GM12878 (cell line): ENCODE measurements around the gene FICD. TPM values are rescaled to one million over a fixed set of nuclear protein-coding genes. Genes with fewer than 3 reads are reported as not detected.

Experiments used
- ATAC-seq: fragments of 200-7000 bp; cut with Tn5 transposase; 3 replicates; pipeline ENCODE4 v1.9.1; 2020; ENCODE audit warnings: mild to moderate bottlenecking, moderate library complexity
- BruUV-seq: library from RNA; stranded (reverse); fragments of 400-500 nt; replicated peaks from 2 replicates; lab custom pipeline; 2021; lab: Mats Ljungman, UMichigan
- CTCF ChIA-PET: fragments of 300-600 bp; sonication (Branson Sonifier 250); formaldehyde crosslinking; extraction: SDS; loops from one replicate; lab custom pipeline; 2021; ENCODE audit warnings: inconsistent platforms; lab: Yijun Ruan, JAX
- POLR2A ChIA-PET: fragments of 350-600 bp; formaldehyde crosslinking; extraction: SDS; loops from one replicate; lab custom pipeline; 2021; ENCODE audit warnings: inconsistent platforms; lab: Charles Lee
- RAD21 ChIA-PET: fragments of 300-600 bp; sonication (Branson Sonifier 250); formaldehyde crosslinking; loops from one replicate; lab custom pipeline; 2023; ENCODE audit warnings: antibody characterized with exemption; ENCODE audit not compliant: unreplicated experiment; lab: Charles Lee
- SMC1A ChIA-PET: fragments of 300-600 bp; sonication (Branson Sonifier 250); formaldehyde crosslinking; loops from one replicate; lab custom pipeline; 2023; ENCODE audit not compliant: unreplicated experiment, uncharacterized antibody; lab: Charles Lee
- DNase-seq: peaks from one replicate; pipeline ENCODE4 v3.0.0-alpha.2; 2011; ENCODE audit warnings: low read depth, low spot score
- FAIRE-seq: peaks from 3 replicates; lab custom pipeline; 2011; peaks lifted over from hg19 to GRCh38; lab: Jason Lieb, UNC
- H2AFZ ChIP-seq: 2 replicates; pipeline ENCODE4 v1.6.0; 2011; ENCODE audit warnings: low read depth, low read length, control low read depth; ENCODE audit not compliant: control insufficient read depth
- H3K27ac ChIP-seq: 2 replicates; pipeline ENCODE4 v1.5.1; 2011; ENCODE audit warnings: control low read depth; ENCODE audit not compliant: control insufficient read depth, insufficient read depth
- H3K27me3 ChIP-seq, 2 experiments: replicated peaks in 1 of 2; 2 replicates each; pipeline versions ENCODE4 v1.6.0 to v1.6.1; 2011; ENCODE audit warnings: low read length in 1 of 2; ENCODE audit not compliant: control insufficient read depth in 2 of 2, insufficient read depth in 2 of 2
- H3K36me3 ChIP-seq, 2 experiments: 2 replicates each; pipeline ENCODE4 v1.5.1; 2011; ENCODE audit warnings: low read length in 1 of 2; ENCODE audit not compliant: control insufficient read depth in 2 of 2, insufficient read depth in 2 of 2
- H3K4me1 ChIP-seq: 2 replicates; pipeline ENCODE4 v1.6.1; 2011; ENCODE audit warnings: mild to moderate bottlenecking, low read length, moderate library complexity, mixed read lengths; ENCODE audit not compliant: control insufficient read depth, insufficient read depth
- H3K4me2 ChIP-seq: 2 replicates; pipeline ENCODE4 v1.6.0; 2011; ENCODE audit warnings: control low read depth; ENCODE audit not compliant: control insufficient read depth, insufficient read depth
- H3K4me3 ChIP-seq: fragments of 200-600 bp; sonication (generic); 2 replicates; pipeline ENCODE4 v1.5.1; 2016
- H3K79me2 ChIP-seq: 2 replicates; pipeline ENCODE4 v1.6.0; 2011; ENCODE audit warnings: low read length; ENCODE audit not compliant: control insufficient read depth, insufficient read depth
- H3K9ac ChIP-seq: 2 replicates; pipeline ENCODE4 v1.8.0; 2011; ENCODE audit warnings: low read length, control low read depth, mixed read lengths; ENCODE audit not compliant: control insufficient read depth, insufficient read depth
- H3K9me3 ChIP-seq: replicated peaks from 3 replicates; pipeline ENCODE4 v1.5.1; 2011; ENCODE audit warnings: mild to moderate bottlenecking, low read length; ENCODE audit not compliant: control insufficient read depth, insufficient read depth
- H4K20me1 ChIP-seq: 2 replicates; pipeline ENCODE4 v1.6.0; 2011; ENCODE audit not compliant: control insufficient read depth, insufficient read depth
- BHLHE40 ChIP-seq, 2 experiments: fragments of 450-650 bp in 1 of 2; IDR thresholded peaks; 2 replicates each; pipeline ENCODE4 v1.6.1; 2011 to 2017; ENCODE audit warnings: low read depth in 2 of 2, borderline replicate concordance in 1 of 2, improper control_type of control experiment in 1 of 2, low read length in 1 of 2, mild to moderate bottlenecking in 1 of 2
- CHD4 ChIP-seq: fragments of 200-600 bp; sonication (generic); IDR thresholded peaks from 2 replicates; pipeline ENCODE4 v1.6.1; 2016; ENCODE audit warnings: mild to moderate bottlenecking
- CREB1 ChIP-seq: IDR thresholded peaks from 2 replicates; pipeline ENCODE4 v1.6.1; 2012; ENCODE audit warnings: low read depth, mild to moderate bottlenecking, inconsistent platforms
- ELK1 ChIP-seq: IDR thresholded peaks from 2 replicates; pipeline ENCODE4 v1.6.1; 2012; ENCODE audit warnings: low read depth, low read length, improper control_type of control experiment
- SPI1 ChIP-seq: IDR thresholded peaks from 2 replicates; pipeline ENCODE4 v1.6.1; 2011; ENCODE audit warnings: low read depth, mild to moderate bottlenecking, low read length, moderate library complexity, borderline replicate concordance; ENCODE audit not compliant: insufficient read depth
- WGBS: methylation state at CpG from one replicate; pipeline ENCODE4 v1.1.6; 2016; ENCODE audit warnings: low lambda C conversion rate; ENCODE audit not compliant: insufficient replicate concordance, insufficient coverage; ENCODE audit errors: missing lambda C conversion rate; 5-methylcytosine and 5-hydroxymethylcytosine counted together
- in situ Hi-C: fragments of 300-500 bp; cut with MboI; formaldehyde crosslinking; loops from 9 replicates; pipeline ENCODE4 v1.14.3; 2018; ENCODE audit warnings: mixed read lengths
- intact Hi-C: fragments of 100-400 bp; cut with micrococcal nuclease; formaldehyde crosslinking; loops from one replicate; pipeline ENCODE4 v1.14.2; 2022; ENCODE audit not compliant: unreplicated experiment
- polyA plus RNA-seq, 11 experiments: library from polyadenylated mRNA; depleted of rRNA in 4 of 11; unstranded in 6 of 11; stranded (reverse) in 5 of 11; fragments of >200 nt; fragmentation: Nextera tagmentation in 4 of 11; fragmentation: Illumina TruSeq in 1 of 11; extraction: Ambion mirVana in 4 of 11; extraction: Trizol in 1 of 11; gene quantifications; 1 replicate in 1 of 11; 2 replicates in 10 of 11; pipeline versions ENCODE4 v1.2.1 to v1.2.3, GENCODE V29; 2011 to 2016; ENCODE audit warnings: inconsistent platforms in 2 of 11, missing spikeins in 2 of 11, low read depth in 1 of 11
- total RNA-seq, 4 experiments: library from RNA; depleted of rRNA in 3 of 4; stranded (reverse); fragments of >200 nt in 3 of 4; fragmentation: Illumina TruSeq in 1 of 4; extraction: Trizol in 1 of 4; gene quantifications; 2 replicates each; pipeline versions ENCODE4 v1.2.1 to v1.2.3, GENCODE V29; 2013 to 2021

Gene FICD
- total and polyA plus RNA-seq, 10 of the 15 experiments (the other 5 are each of a cell fraction or from before 2014, with no cell fraction given), result 1.1 to 9.4 (median 4.3) TPM

- intact Hi-C loops, result loop anchor here (1.0 to 10.0 kb wide), 5 partner anchors 54 to 594 kb away; no protein-coding TSS in a partner anchor
- H4K20me1 ChIP-seq, result no peaks in the 10 kb centered on the region
- SMC1A ChIA-PET, result no interaction called here
- no peak overlapping the region for H3K9ac ChIP-seq
- no peaks in the 10 kb centered on the region for H3K9me3 ChIP-seq
- no peaks in the 10 kb centered on the region for H3K27me3 ChIP-seq
- DNase-seq, result no peak
- CTCF ChIA-PET, result interaction anchor here (0.7 to 3.0 kb wide), 5 partner anchors 11 to 521 kb away, joined by 3 to 17 read pairs (median 3); no protein-coding TSS in a partner anchor
- no TSS peak for BruUV-seq
- in situ Hi-C loops, result loop anchor here (25.0 kb wide), 1 partner anchor 824 kb away; the partner anchor contains the start of gene PWP1
- RAD21 ChIA-PET, result interaction anchor here (0.7 kb wide), 3 partner anchors 54 to 592 kb away, joined by 3 to 6 read pairs (median 3); no protein-coding TSS in a partner anchor
- TF ChIP-seq BHLHE40 (IDR thresholded peaks at IDR 0.05; ENCODE audit: borderline replicate concordance in 1 of 2, low read depth in 2 of 2, low read length in 1 of 2) (no peak), CHD4 (no peak), ELK1 (no peak), CREB1 (no peak), SPI1 (peak; percentile 62; the same call in 1 of the 2 replicates)
- H3K4me1 ChIP-seq, result peaks cover 20% of the 10 kb centered on the region
- FAIRE-seq, result no peak
- H3K36me3 ChIP-seq, result no peaks in the 10 kb centered on the region
- POLR2A ChIA-PET, result interaction anchor here (0.7 kb wide), 1 partner anchor 409 kb away, joined by 3 read pairs; no protein-coding TSS in a partner anchor
- no peak overlapping the region; the same call in 1 of the 2 replicates for H3K27ac ChIP-seq
- peaks cover 7% of the 10 kb centered on the region for H3K79me2 ChIP-seq
- 7% methylated on average over 2 of the region's 2 CpGs for WGBS
- no peak overlapping the region for H2AFZ ChIP-seq
- ATAC-seq, result no peak
- peak overlapping the region; percentile 31; the same call in 1 of the 2 replicates for H3K4me3 ChIP-seq
- H3K4me2 ChIP-seq, result peak overlapping the region; percentile 87
Measured at GRCh38 chr12:108510836-108511235, 4.2 kb upstream of the FICD start.
